EL (cell line): ENCODE results near the gene GFPT1.

Experiments
- DNase-seq: peaks from one replicate; pipeline ENCODE4 v3.0.0-alpha.2; 2016

GFPT1 gene

DNA sequence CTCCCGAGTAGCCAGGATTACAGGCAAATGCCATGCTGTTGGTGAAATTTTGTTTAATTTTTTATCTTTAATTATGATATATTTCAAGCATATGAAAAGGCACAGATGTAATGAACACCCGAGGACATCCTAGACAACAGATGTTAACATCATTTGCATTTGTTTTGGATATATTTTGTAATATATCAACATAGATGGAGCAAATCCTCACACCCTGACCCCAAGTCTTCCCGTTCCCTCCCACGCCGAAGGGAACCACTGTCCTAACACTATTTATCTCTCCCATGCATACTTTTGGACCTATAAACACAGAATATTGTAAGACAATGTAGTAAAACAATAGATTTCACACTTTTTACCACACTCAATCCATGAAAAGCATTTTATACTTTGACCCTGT lies 99.5 kb downstream of the GFPT1 start:
- DNase-seq = no peak

DNA sequence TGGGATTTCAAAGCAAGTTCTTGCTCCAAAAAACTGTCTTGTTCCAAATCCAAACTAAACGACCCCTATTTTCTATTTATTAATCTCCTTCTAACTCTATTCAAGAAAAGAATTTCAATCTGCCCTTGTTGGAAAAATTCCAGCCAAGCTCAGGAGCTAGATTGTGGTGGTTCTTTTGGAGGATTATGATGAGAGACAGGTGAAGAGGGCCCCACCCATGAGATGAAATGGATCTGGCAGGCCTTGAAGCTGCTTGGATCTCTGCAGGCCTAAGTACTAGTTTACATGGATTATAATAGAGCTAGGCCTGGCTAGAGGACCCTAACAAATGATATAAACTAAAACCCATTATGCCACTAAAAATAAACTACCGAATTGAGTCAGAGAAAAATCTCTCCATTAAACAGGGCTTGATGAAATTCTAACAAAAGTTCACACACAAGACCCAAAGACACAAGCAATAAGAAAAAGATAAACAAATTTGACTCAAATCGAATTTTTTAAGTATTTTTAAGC lies 101.6 kb downstream of the GFPT1 start:
- no peak for DNase-seq

DNA sequence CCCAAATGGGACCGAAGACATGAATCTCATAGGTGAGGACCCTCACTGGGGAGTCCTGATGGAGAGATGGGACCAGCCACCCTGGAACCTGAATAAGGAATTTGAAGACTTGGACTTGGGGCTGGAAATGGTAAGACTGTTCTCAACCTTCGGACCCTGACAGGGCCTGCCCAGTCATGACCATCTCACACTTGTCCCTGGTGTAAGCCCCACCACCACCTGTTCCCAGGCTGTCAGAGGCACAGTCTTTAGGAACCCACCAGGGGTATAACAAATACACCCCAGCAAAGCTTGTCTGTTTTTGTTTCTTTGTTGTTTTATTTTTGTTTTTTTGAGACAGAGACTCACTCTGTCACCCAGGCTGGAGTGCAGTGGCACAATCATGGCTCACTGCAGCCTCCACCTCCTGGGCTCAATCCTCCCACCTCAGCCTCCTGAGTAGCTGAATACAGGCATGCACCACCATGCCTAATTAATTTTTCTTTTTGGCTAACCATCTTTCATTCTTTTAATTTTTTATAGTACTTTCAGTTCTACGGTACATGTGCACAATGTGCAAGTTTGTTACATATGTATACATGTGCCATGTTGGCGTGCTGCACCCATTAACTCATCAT lies 106.1 kb downstream of the GFPT1 start:
- DNase-seq = no peak

DNA sequence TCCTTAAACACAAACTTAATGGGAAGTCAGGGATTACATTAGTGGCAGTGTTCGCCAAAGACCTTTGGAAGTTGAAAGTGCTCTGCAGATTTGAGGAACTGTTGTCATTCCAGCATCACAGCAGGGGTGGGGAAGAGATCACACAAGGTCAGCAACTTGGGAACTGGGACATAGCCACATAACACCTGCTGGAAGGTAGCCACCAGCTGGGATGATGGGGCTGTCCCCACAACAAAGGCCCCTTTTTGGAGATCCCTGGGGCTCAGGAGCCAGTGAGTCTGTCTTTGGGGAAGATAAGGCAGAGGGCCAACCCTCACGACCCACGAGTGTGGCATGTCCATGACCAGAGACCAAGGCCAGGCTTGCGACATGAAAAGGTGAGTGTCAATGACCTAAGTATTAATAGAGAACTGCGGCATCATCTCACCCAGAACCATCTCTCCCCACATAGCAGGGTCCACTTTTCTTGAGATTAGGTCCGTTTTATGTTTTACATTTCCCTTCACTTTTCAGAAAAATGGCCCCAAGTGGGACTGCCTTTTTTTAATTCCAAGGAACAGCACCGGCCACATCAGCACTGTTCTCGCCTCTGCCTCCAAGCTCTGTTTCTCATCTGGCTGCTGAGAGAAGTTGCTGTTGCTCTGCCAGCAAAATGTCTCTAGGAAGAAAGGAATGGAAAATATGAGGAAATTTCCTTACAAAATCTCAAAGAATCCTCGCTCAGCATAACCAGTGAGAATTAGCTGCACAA lies 106.9 kb downstream of the GFPT1 start:
- DNase-seq = no peak

DNA sequence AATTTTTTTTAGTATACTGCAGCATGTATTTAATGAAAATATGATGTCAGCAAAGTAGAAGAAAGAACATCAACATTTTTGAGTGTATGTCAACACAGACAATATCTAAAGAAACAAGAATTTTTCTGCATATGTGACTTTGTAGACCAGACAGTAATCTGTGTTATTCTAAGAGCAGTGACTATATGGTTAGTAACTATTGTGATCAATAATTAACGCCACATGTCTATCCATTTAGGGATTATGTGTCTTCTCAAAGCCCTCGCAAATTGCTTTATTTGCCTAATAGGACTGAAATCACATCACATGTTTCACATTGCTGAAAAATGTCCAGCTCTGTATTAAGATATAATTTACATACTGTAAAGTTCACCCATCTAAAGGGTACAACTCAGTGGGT lies 107.8 kb downstream of the GFPT1 start:
- no peak for DNase-seq

DNA sequence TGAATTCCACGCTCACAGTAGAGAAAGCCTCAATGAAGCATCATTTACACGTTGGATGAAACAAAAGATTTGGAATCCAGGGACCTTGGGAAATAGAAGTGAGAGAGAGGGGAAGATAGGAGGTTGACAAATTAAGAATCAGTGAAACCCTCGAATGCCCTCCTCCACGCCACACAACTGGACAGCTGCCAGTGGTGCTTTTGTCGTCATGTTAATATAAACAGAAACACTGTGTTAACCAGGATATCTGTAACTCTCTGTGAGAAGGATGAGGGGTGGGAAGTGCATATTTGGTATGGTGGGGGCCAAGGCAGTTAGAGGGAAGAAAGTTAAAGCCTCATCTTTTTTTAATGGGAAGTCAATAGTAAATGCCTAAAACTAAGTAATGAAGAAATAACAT lies 108.7 kb downstream of the GFPT1 start:
- no peak for DNase-seq

DNA sequence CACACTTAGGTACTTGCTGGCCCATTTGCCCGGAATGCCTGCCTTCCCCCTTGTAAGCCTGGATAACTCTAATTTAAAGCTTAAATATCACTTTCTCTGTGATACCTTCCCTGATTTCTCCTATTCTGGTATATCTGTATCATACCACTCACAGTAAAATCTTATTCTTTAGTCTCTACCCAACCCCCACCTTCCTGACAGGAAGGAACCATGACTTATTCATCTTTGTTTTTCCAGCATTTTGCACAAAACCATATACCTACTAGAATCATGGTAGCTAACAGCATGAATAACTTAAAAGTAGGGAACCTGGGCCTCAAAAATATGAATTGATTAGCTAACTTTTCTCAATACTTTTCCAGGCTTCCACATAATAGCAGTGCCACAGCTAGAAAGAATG lies 111.5 kb downstream of the GFPT1 start:
- no peak for DNase-seq

DNA sequence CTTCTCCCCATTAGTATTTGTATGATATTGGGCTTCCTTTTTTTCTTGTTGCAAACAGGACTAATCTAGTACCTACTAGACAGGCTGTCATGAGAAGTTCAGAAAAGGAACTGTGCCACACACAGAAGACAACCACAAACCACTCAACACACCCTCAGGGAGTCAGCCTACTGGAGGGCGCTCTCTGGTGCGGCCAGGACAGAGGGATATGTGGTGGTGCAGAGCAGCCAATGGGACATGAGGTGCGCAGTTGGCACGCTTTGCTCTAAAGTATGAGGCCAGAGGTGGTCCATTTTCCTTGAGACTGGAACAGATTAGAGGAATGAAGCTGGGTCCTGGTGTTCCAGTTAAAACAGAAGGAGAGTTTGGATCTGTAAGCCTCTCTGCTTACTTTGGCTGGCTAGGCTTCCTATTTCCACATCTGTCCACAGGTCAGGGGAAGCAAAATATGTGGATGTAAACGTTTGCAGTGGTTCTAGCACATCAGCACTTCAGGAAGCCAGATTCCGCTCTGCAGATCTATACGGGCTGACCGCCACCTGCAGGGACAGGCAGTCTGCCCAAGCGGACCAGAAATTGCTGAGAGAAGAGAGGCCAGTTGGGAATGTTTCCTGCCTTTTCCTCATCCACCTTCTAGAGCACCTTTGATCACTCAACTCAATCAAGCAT lies 114.1 kb downstream of the GFPT1 start:
- no peak for DNase-seq

DNA sequence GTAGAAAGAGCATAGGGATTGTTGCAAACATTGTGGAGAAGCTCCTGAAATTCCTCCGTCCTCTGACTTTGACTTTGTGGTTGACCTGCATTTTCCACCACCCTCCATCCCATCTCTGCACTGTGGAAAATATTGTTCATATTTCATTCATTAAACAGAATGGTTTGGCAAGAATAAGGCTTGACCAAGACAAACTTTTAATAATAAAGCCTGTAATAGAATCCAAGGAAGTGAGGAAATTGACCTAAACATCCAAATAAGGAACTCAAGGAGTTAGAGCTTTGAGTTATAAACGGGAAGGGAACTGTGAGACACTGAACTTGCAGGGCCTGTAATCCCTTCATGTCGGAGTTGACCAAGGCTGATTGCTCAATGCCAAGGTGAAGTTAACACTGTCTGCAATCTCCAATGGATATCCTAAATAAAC lies 115.2 kb downstream of the GFPT1 start:
- no peak for DNase-seq
